CMK (cell line): ENCODE results near the gene PARP12.

Experiments
- DNase-seq: peaks from one replicate; pipeline ENCODE4 v3.0.0-alpha.2; 2010; ENCODE audit warnings: low read depth

PARP12 gene

GRCh38 chr7:140059273-140060242 lies 3.2 kb downstream of the PARP12 start:
- no peak for DNase-seq

- DNase-seq, result no peak
These were observed 4.2 kb downstream of the PARP12 start for GRCh38 chr7:140058517-140058916.

GRCh38 chr7:140057143-140057535 lies 5.6 kb downstream of the PARP12 start:
- DNase-seq, result no peak

- DNase-seq, result no peak
These were observed 6.2 kb downstream of the PARP12 start for GRCh38 chr7:140056431-140057142.

GRCh38 chr7:140055833-140056232 lies 6.9 kb downstream of the PARP12 start:
- DNase-seq, result no peak

- no peak for DNase-seq
These were observed 8.0 kb downstream of the PARP12 start for GRCh38 chr7:140054751-140055150.

GRCh38 chr7:140053812-140054539 lies 8.8 kb downstream of the PARP12 start:
- no peak for DNase-seq

- DNase-seq, result no peak
These were observed 10.9 kb downstream of the PARP12 start for GRCh38 chr7:140051820-140052219.

GRCh38 chr7:140050100-140050499 lies 12.7 kb downstream of the PARP12 start:
- no peak for DNase-seq

- no peak for DNase-seq
These were observed 13.3 kb downstream of the PARP12 start for GRCh38 chr7:140049339-140050024.

- no peak for DNase-seq
These were observed 13.8 kb downstream of the PARP12 start for GRCh38 chr7:140048989-140049338.

GRCh38 chr7:140048138-140048537 lies 14.6 kb downstream of the PARP12 start:
- DNase-seq, result no peak

GRCh38 chr7:140047197-140047596 lies 15.6 kb downstream of the PARP12 start:
- DNase-seq, result no peak

GRCh38 chr7:140045697-140046096 lies 17.1 kb downstream of the PARP12 start:
- no peak for DNase-seq

- no peak for DNase-seq
These were observed 18.5 kb downstream of the PARP12 start for GRCh38 chr7:140044251-140044650.

- no peak for DNase-seq
These were observed 20.4 kb downstream of the PARP12 start for GRCh38 chr7:140042386-140042670.

- no peak for DNase-seq
These were observed 20.9 kb downstream of the PARP12 start for GRCh38 chr7:140041659-140042385.

GRCh38 chr7:140039896-140040295 lies 22.9 kb downstream of the PARP12 start:
- no peak for DNase-seq

GRCh38 chr7:140039066-140039465 lies 23.7 kb downstream of the PARP12 start:
- no peak for DNase-seq

- DNase-seq, result no peak
These were observed 26.4 kb downstream of the PARP12 start for GRCh38 chr7:140036224-140036962.
